HG03159 (cell line): Measurements from ENCODE around the gene FGFR2.

ENCODE experiments used
- ATAC-seq: cut with Tn5 transposase; IDR thresholded peaks from one replicate; pipeline ENCODE4 v1.9.1; 2021; ENCODE audit warnings: mild to moderate bottlenecking, moderate library complexity; ENCODE audit not compliant: unreplicated experiment

Gene FGFR2

DNA sequence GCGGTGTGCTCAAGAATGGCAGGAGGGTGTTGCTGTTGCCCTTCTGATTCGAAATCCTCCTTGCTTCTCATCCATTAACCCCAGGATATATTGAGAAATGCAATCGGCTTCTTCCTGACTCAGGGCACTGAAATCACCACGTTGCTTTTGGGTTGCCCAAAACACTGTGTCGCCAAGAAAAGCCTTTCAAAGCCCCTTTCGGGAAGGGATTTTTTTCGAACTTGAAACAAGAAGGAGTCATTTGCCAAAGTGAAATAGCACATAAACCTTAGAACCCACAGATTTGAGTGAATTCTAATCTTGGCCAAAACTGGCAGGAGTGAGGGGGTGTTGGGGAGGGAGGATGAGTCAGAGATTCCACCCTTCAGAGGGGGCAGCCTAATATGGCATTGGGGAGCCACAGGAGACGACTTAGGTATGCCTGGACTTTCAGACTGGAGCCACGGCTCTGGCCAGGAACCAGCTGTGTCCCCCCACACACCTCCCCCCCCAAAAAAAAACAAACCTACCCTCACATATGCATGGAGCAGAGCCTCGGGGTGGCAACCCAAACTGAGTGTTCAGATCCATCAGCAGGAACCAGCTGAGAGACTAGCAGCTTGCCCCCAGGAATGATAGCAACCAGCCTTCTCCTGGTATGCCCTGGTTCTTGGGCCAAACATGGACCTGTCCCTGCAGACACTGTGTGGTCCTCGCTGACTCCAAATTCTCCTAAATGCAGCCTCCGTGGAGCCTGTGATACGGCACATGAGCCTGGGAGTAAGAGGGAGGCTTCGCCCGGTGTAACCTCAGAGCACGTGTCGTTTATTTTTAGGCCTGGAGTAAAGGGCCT, 138.4 kb downstream of the FGFR2 start:
- ATAC-seq, result no peak

DNA sequence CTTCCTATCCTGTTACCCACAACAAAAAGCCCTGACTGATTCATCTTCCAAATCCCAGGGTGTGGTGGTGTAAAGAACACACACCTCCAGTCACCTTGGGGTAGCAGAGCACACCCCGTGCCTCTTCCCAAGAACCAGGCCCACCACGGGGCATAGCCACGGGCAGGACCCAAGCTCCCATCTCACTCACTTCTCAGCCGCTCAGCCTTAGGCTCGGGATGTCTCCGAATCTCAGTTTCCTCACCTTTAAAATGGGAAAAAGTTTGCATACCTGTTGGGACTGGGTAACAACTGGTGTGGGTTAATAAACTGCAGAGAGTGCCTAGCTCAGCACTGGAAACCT, 139.0 kb downstream of the FGFR2 start:
- ATAC-seq, result no peak

- no peak for ATAC-seq
Observed at GRCh38 chr10:121457729-121458128, 140.5 kb downstream of the FGFR2 start.

- no peak for ATAC-seq
Observed at GRCh38 chr10:121455377-121455776, 142.9 kb downstream of the FGFR2 start.

GRCh38 chr10:121454781-121455180, 143.5 kb downstream of the FGFR2 start:
- ATAC-seq, result no peak

DNA sequence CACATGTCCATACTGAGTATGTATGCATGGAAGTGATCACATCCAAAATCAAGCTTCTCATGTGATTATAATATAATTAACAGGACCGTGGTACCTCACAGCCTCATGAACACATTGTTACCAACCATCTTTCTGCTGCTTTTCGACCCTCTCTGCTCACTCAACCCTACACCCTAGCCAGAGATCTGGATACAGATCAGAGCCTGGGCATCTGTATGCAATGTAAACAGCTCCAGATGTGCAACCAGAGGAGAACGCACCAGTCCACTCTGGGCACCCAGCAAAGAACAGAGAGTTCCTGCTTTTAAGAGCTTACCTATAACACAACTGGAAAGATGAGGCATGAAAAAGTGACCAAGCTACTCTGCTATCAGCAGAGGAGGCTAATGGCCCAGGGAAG, 145.1 kb downstream of the FGFR2 start:
- ATAC-seq, result no peak

GRCh38 chr10:121452581-121452980, 145.7 kb downstream of the FGFR2 start:
- no peak for ATAC-seq

GRCh38 chr10:121450247-121450646, 148.0 kb downstream of the FGFR2 start:
- no peak for ATAC-seq

DNA sequence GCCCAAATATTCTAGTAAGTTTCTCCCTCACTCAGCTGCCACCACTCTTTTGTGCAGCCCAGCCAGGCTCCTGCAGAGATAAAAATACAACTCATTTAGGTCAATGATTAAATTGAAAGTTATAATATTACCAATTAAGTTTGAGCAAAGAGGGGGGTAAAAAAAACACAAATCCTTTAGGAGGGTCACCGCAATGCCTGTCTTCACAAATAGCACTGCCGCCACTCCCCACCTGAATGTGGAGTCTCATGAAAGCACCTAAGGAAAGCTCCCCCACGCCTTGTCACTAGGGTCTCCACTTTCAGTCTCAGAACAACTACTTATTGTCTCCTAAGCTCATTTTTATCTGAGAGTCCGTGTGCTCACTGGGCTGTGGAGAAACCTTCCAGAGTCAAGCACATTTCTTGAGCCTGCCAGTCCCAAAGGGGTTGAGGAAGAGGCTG, 148.7 kb downstream of the FGFR2 start:
- ATAC-seq, result peak; percentile 23

DNA sequence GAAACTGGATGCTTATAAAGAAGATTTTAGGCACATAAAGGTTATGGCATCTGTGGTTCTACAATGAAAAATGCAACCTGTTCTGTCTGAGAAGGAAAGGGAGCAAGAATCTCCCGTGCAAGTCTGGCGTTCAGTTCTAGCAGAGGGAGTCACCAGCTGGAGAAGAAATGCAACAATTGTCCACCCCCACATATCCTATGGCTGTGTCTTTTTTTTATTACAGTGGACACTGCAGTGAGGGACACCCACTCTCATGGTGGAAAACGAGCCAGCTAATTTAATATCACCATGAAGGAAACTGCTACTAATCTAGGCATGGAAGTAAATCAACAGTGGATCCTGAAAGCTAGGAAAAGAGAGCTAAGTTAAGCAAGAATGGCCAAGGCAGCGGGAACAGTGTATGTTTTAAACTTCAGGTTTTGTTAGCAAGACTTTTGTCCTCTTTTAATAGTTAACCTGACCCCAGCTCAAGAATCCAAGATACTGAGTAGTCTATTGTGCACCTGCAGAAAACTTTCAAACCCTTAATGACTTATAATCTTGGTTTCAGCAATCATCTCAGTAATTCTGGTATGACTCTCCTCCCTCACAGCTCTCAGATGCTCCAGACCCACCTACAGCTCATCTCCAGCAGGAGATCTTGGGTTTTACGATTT, 149.3 kb downstream of the FGFR2 start:
- ATAC-seq, result peak; percentile 98

- no peak for ATAC-seq
Observed at GRCh38 chr10:121444520-121445165, 153.6 kb downstream of the FGFR2 start.

DNA sequence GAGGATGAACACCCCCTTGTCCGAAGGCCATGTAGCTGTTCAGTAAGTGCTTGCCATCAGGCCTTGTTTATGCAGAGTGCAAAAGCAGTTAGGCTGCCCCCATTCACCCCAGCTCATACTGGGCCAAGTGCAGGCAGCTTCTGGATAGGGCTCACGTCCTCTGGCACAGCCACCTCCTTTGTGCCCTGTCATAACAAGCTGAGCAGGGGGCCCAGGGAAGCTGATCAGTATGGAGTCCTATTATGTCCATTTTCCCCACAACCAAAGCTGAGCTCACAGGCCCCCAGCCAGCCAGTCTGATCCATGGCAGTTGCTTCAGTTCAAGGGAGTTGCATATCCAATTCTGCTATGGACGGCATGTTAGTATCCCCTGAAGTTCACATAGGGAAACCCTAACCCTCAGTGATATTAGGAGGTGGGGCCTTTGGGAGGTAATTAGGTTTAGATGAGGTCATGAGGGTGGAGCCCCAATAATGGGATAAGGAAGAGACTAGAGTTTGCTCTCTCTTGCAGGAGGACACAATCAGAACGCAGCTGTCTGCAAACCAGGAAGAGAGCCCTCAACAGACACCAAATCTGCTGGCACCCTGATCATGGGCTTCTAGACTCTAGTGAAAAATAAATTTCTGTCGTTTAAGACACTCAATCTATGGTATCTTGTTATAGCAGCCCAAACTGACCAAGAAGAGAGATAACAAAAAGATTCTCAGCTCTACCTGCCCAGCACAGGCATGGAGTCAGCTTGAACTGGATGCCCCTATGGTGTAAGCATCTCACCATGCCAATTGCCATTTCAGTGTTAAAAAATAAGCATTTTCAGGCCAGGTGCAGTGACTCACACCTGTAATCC, 155.9 kb downstream of the FGFR2 start:
- no peak for ATAC-seq

DNA sequence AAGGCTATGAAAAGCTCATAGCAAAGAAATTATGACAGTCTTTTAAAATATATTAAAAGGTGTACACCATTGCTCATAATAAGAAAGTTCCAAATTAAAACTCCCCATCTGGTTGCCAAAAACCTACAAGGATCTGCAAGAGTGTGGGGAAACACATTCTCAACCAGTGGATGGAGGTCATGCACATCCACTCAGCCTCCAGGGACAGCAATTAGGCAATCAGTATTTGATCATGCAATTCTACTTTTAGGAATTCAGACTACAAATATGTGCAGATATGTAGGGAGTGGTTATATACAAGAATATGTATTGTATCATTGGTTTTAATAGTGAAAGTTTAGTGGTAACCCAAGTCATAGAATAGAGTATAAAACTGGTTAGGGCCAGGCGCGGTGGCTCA, 157.8 kb downstream of the FGFR2 start:
- no peak for ATAC-seq

- no peak for ATAC-seq
Observed at GRCh38 chr10:121438333-121438732, 159.9 kb downstream of the FGFR2 start.

- no peak for ATAC-seq
Observed at GRCh38 chr10:121437596-121437995, 160.6 kb downstream of the FGFR2 start.

DNA sequence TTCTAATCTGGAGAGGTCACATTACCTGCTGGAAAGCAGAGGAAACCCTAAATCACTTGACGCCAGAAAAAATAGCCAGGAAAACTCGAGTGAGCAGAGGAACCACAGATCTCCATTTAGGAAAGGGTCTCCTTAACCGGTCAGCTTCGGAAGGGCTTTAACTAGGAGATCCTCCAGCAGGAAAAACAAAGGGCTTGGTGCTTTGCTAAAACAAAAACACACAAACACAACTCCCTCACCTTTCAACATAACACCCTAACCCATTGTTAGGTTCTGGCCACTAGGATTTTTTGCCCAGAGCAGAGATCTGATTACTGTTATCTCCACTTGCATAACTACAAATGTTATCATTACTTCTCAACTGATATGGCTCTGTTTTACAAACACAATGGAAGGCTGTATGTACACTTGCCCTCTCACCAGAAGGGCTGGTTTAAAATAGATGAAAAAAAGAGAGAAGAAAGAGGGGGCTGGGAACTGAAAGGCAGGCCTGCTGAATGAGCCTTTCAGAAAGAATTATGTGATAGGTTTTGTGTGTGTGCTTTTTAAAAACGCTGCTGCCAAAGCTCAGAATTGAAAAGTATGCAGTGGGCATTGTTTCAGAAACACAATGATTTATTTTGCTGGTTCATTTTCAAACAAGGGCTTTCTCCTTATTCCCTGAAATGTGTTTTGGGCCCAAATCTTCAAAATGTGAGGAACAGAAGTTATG, 161.5 kb downstream of the FGFR2 start:
- no peak for ATAC-seq

DNA sequence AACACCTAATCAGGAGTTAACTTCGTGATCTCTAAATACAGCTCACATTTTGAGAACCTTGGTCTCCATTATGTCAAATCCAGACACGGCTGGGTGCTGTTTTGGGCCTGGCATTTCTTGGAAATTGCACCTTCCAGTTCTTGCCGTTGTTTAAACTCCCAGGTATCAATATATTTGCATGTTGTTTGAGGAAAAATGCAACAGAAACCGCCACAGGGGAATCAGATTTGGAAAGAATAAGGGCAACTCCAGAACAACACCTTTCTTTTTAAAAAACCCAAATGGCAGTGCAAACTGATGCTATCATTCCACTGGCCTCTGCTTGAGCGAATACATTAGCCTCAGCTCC, 162.0 kb downstream of the FGFR2 start:
- ATAC-seq, result no peak

GRCh38 chr10:121435099-121435875, 163.0 kb downstream of the FGFR2 start:
- ATAC-seq, result no peak

DNA sequence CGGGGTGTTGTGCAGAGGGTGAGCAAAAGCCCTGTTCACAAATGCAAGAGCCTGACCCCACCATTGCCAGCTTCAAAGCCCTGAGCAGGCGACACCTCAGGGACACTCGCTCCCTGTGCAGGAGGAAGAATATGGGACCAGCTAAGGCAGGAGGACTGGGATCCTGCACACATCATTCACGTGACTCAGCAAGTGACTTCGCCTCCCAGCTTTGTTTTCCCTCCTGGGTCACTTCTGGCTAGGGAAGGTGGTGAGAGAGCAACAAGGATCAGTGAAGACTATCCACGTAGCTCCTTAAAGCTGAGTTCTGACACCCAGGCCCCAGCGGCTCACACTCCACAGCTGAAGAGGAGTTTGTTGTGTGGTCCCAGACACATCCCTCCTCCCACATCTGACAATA, 164.3 kb downstream of the FGFR2 start:
- ATAC-seq, result no peak

DNA sequence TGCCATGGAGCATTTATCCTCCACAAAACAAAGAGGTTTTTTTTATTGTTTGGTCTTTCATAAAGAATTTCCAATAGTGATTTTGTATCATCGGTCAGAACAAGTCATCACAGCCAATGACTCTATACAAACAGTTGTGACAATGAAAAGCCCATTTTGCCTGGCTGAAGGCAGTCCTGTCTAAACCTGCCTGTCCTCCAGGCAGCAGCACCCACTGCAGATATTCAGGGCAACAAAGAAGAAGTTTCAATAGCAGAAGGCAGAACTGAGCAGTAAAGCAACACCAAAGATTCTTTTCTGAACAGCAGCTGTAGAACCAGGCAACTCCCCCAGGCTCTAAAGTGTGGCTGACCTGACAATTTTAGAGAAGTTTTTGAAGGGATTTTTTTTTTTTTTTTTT, 169.4 kb downstream of the FGFR2 start:
- ATAC-seq, result no peak
